Mucosa of stomach (tissue), 1 donor: ENCODE data around the gene PARP3.

Experiments
- H3K27me3 ChIP-seq: one replicate; pipeline ENCODE4 v1.7.0; 2013; ENCODE audit warnings: mild to moderate bottlenecking, low read length; ENCODE audit not compliant: control insufficient read depth, insufficient read depth
- H3K36me3 ChIP-seq: one replicate; pipeline ENCODE4 v1.7.0; 2013; ENCODE audit warnings: low read length; ENCODE audit not compliant: control insufficient read depth, insufficient read depth
- H3K4me1 ChIP-seq: one replicate; pipeline ENCODE4 v1.7.0; 2013; ENCODE audit warnings: mild to moderate bottlenecking, low read length; ENCODE audit not compliant: control insufficient read depth, insufficient read depth
- H3K4me3 ChIP-seq: one replicate; pipeline ENCODE4 v1.7.0; 2013; ENCODE audit warnings: low read length
- H3K9ac ChIP-seq: one replicate; pipeline ENCODE4 v1.7.0; 2013; ENCODE audit warnings: mild to moderate bottlenecking, low read length, moderate library complexity
- H3K9me3 ChIP-seq: one replicate; pipeline ENCODE4 v1.7.0; 2013; ENCODE audit warnings: mild to moderate bottlenecking, low read length, moderate library complexity; ENCODE audit not compliant: control insufficient read depth
- donor health status: Pancreatic carcinoma.

PARP3 gene

DNA sequence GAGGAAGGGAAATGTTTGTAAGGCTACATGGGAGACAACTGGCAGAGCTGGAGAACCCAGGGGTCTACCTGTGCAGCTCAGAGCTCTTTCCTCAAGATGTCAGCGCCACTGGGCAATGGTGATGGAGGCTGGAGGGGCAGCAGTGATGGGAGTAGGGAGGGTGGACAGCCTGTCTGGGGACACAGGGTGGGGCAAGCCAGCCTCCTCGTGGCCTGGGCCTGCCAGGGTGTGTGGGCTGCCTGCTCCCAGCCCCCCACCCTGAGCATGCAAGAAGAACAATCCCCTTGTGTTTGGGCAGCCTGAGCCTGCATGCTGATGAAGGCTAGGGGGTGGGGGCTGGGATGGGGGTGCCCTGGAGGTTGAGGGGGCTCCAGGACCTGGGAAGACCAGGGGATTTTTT lies 23.9 kb downstream of the PARP3 start:
- Histone ChIP-seq H3K27me3 (no peaks in the 10 kb centered on the region), H3K9ac (no peak overlapping the region), H3K9me3 (no peaks in the 10 kb centered on the region), H3K4me3 (no peak overlapping the region), H3K36me3 (no peaks in the 10 kb centered on the region), H3K4me1 (peaks cover 37% of the 10 kb centered on the region)

DNA sequence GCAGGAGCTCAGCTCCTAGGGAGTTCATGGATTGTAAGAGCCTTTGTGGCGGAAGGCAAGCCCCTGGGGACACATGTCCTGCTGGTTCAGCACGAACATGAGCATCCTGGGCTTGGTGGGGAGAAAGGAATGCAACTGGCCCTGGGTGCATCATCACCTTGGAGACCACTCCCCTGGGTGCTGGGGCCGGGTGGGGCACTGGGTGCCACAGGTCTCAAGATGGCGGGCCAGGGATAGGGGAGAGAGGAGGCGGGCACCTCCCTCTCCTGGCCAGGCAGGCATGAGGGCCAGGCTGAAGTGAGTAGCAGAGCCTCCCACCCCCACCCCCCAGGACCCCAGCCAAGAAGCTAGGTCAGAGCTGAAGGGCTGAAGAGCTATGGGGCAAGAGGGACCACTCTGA lies 24.3 kb downstream of the PARP3 start:
- Histone ChIP-seq H3K36me3 (no peaks in the 10 kb centered on the region), H3K4me1 (peaks cover 37% of the 10 kb centered on the region), H3K9me3 (no peaks in the 10 kb centered on the region), H3K9ac (peak overlapping the region; percentile 63), H3K27me3 (no peaks in the 10 kb centered on the region), H3K4me3 (peak overlapping the region; percentile 47)

DNA sequence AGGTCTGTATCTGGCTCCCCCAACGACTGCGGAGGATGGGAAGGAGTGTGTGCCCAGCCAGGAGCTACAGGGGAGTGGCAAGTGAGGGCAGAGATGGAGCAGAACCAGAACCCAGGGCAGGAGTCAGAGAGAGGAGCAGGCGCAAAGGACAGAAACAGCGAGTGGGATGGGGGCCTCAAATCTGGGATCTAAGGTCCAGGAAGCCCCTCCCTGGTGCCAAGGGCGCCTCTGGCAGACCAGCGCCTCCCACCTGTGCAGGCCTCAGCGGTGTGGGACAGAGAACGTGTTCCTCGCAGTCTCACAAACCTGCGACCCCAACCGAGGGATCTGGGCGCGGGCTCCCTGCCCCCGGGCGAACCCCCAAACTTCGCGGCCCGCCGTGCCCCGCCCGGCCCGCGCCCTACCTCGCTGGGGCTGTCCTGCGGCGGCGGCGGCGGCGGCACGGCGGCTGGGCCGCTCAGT lies 24.8 kb downstream of the PARP3 start:
- peaks cover 37% of the 10 kb centered on the region for H3K4me1 ChIP-seq
- peak overlapping the region; percentile 63 for H3K9ac ChIP-seq
- H3K27me3 ChIP-seq: no peaks in the 10 kb centered on the region
- H3K36me3 ChIP-seq: no peaks in the 10 kb centered on the region
- peak overlapping the region; percentile 47 for H3K4me3 ChIP-seq
- H3K9me3 ChIP-seq: no peaks in the 10 kb centered on the region

DNA sequence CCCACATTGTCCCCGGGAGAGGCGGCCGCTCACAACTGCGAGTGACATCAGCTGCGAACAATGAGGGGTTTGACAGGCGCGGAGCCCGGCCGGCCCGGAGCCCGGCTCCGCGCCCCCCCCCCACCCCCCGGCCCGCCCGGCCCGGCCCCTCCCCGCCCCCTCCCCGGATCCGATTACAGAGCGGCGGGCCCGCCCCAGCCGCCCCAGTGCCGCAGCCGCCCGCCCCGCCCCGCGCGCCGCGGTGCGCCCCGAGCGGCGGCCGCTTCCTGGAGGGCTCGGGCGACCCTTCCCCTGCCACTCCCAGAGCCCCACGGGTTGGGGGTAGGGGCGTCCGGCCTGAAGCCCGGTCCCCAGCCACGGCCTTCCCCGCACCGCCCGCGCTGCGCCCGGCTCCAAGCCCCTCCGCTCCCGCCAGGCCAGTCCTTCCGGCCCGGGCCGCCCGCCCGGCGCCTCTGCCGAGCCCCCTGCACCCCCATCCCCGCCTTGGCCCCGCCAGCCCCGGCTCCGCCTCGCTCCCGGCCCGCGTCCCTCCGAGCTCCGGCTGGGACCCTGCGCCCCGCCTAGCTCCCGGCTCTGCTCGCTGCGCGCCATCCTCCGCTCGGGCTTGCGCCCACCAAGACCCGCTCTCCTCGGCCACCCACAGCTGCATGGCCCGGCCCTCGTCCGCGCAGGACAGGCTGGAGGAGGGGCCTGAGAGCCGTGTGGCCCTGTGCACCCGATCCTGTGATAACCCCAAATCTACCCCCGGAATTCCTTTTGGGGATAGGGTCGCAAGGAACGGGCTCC lies 25.4 kb downstream of the PARP3 start, which contains the start of gene PCBP4:
Gene PCBP4, minus strand, starts transcription at position 71 of the 786 bp plus-strand sequence. CDS start 6,214 bp downstream, outside the sequence.
- peaks cover 37% of the 10 kb centered on the region for H3K4me1 ChIP-seq

DNA sequence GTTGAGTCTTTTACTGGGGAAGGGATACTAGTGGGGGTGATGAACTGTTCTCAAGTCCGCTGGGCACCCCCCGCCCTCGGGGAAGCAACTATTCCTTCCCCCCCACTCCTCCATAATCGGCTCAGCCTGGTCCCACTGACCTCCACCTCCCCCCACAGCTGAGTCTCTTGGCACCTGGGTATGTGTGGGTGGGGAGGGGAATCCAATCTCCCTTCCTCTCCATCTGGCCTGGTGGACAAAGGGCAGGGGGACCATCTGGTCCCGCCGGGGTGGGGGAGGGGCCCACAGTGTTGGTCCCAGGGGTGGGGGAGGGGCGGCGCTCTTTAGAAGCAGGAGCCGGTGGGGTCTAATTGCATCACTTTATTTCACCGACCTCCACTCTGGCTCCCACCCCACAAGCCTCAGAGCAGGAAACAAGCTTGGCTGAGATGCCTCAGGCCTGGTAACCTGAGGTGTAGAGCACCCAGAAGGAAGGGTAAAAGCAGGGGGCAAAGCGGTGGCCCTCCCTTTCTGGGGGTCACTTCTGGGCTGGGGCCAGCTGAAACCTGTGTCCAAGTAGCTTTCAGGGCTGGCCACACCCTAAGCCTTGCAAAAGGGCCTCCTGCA lies 26.1 kb downstream of the PARP3 start:
- Histone ChIP-seq H3K36me3 (no peaks in the 10 kb centered on the region), H3K9me3 (no peaks in the 10 kb centered on the region), H3K9ac (peak overlapping the region; percentile 81), H3K27me3 (no peaks in the 10 kb centered on the region), H3K4me3 (peak overlapping the region; percentile 50), H3K4me1 (peaks cover 37% of the 10 kb centered on the region)

More for the DNA sequence above, 25.4 kb downstream of the PARP3 start, which contains the start of gene PCBP4:
- Histone ChIP-seq H3K9me3 (no peaks in the 10 kb centered on the region), H3K27me3 (no peaks in the 10 kb centered on the region), H3K9ac (peak within 1 kb of the TSS; percentile 81), H3K4me3 (peak within 1 kb of the TSS; percentile 50), H3K36me3 (no peaks in the 10 kb centered on the region)

DNA sequence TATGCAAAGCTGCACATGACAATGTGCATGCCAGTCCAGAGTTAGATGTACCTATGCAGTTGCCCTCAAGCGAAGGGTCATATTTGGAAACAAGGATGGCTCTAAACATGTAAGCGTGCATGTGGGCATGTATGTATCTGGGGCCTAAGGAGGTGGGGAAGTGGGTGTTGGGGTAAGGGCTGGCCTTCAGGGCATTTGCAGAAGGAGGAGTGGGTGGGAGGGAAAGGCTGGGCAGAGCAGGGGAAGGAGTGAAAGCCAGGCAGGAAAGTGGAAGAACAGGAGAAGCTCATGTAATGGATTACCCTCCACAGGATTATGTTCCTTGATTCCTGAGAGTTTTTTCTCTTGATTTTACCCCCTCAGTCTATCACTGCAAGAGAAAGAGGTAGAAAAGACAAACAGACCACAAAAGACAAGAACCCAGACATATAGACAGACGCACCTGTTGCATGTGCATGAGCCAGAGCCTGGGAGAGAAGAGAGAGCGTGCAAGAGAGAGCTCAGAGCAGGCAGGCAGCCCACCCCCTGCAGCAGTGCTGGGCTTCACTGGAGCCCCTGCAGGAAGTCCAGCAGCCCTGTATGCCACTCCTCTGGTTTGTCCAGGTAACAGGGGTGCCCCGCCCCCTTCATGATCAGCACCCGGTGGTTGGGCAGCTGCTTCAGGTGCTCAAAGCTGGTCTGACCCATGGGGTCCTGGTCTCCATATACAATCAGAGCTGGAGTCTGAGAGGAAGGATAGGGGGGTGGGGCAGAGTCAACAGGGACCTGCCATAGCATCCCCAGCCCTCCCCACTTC lies 26.9 kb downstream of the PARP3 start:
- H3K9ac ChIP-seq: no peak overlapping the region
- H3K4me3 ChIP-seq: no peak overlapping the region
- H3K36me3 ChIP-seq: no peaks in the 10 kb centered on the region
- no peaks in the 10 kb centered on the region for H3K27me3 ChIP-seq
- H3K4me1 ChIP-seq: peaks cover 43% of the 10 kb centered on the region
- no peaks in the 10 kb centered on the region for H3K9me3 ChIP-seq

DNA sequence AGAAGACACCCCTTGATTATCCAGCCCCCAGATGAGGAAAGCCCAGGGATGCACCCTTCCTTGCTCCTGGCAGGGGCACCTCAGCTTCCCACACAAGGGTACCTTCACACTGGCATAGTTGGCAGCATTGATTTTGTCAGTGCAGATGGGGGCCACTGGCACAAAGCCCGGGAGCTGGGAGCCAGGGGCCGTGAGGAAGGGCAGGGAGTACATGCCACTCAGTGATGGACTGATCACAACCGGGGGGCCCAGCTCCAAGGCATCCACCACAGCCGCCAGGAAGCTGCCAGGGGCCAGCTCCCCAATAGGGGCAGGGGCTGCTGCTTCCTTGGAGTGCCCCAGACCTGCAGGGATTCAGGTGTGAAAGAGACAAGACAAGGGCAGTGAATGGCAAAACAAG lies 27.7 kb downstream of the PARP3 start:
- H3K9ac ChIP-seq: no peak overlapping the region
- H3K4me1 ChIP-seq: peaks cover 50% of the 10 kb centered on the region
- H3K9me3 ChIP-seq: no peaks in the 10 kb centered on the region
- no peaks in the 10 kb centered on the region for H3K36me3 ChIP-seq
- no peaks in the 10 kb centered on the region for H3K27me3 ChIP-seq
- no peak overlapping the region for H3K4me3 ChIP-seq

DNA sequence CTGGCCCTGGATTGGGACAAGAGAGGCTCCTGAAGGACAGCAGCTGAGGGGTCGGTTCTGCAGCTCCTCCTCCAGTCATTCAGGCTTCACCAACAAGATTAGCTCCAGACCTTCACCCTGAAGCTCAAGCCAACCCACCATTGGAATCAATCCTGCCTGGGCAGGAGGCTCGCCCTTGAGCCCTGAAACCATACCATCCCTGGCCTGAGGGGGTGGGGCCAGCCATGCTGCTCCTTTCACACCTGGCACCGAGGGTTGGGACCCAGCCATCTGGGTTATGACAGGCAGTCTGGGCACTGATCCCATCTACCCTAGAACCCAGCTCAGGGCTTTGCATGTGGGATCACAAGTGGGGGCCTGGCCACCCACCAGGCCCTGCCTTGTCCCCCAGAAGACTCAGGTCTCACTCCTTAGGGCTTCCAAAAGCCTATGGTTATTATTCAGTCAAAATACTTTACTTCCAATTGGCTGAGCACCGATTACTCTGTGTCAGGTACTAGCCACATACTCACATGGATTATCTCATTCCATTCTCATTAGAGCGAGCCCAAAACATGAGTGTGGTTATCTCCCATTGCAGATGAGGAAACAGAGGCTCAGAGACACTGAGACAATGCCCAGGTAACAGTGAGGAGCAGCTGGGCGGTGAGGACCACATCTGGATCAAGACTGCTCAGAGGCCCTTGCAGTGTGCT lies 28.6 kb downstream of the PARP3 start:
- Histone ChIP-seq H3K4me3 (no peak overlapping the region), H3K27me3 (no peaks in the 10 kb centered on the region), H3K36me3 (no peaks in the 10 kb centered on the region), H3K9ac (no peak overlapping the region), H3K4me1 (peaks cover 50% of the 10 kb centered on the region), H3K9me3 (no peaks in the 10 kb centered on the region)

DNA sequence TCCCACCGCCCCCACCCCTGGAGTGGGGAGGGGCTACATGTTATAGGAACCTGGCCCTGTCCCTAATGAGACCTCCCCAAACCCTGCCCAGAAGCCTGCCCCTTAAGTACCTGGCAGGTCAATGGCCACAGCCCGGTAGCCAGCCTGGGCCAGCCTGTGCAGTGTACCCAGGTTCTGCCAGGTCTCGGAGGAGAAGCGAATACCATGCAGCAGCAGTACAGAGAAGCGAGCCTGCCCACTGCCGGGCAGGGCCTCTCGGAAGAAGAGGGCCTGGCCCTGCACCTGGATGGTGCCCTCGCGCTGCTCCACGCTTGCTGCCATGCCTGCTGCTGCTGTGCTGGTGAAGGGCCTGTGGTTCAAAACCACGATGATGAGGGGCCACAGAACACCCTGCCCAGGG lies 29.2 kb downstream of the PARP3 start:
- no peaks in the 10 kb centered on the region for H3K27me3 ChIP-seq
- peaks cover 48% of the 10 kb centered on the region for H3K4me1 ChIP-seq
- no peak overlapping the region for H3K9ac ChIP-seq
- H3K36me3 ChIP-seq: no peaks in the 10 kb centered on the region
- no peaks in the 10 kb centered on the region for H3K9me3 ChIP-seq
- no peak overlapping the region for H3K4me3 ChIP-seq

DNA sequence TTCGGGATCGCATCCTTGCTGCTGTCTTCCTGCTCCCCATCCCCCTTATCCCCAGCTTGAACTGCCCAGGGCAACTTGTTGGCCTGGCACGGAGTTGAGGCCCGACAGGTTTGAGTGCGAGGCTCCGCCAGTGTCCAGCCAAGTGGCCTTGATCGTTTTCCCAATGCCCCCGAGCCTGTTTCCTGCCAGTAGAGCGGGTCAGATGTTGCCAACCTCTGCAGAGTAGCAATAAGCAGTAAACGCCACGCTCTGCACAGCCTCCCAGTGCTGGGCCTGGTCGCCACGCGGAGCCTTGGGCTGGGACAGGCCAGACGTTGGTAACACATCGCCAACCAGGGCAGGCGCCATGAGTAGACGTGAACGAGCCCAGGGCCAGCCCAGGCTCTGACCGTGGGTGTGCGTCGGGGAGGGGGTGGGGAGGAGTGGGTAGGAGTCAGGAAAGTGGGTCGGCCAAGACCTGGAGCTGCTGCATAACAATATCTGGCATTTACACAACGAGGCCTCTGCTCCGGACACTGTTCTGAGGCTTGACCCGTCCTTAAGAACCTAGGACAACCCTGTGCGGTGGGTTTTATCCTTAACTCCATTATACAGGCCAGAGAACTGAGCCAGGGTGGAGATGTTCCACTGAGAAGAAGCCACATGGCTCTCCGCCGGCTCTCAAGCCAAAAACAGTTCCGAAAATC lies 32.3 kb downstream of the PARP3 start:
- H3K36me3 ChIP-seq: no peaks in the 10 kb centered on the region
- H3K27me3 ChIP-seq: no peaks in the 10 kb centered on the region
- peaks cover 30% of the 10 kb centered on the region for H3K4me1 ChIP-seq
- no peaks in the 10 kb centered on the region for H3K9me3 ChIP-seq
- H3K9ac ChIP-seq: peak overlapping the region; percentile 95
- H3K4me3 ChIP-seq: peak overlapping the region; percentile 96
